Measurements from ENCODE around the gene UVSSA. TPM values are rescaled to one million over a fixed set of nuclear protein-coding genes. Genes with fewer than 3 reads are reported as not detected.
"Not testable (repeated sequence)": the region's sequence is repeated elsewhere in the genome, so short reads cannot be mapped to it uniquely, and the experiment has no call there.

Gene UVSSA
- total RNA-seq, 1 donor from 2014 or later, result 28.3 TPM

- DNase-seq (peak; percentile 12), ATAC-seq (no peak)
- intact Hi-C loops (cut with DNase I), result no loop called here
- H3K4me3 ChIP-seq, result no peak overlapping the region
- H3K9me3 ChIP-seq, result no peaks in the 10 kb centered on the region
- H3K36me3 ChIP-seq, result peaks cover 43% of the 10 kb centered on the region
- H3K27me3 ChIP-seq, result no peaks in the 10 kb centered on the region
- H3K4me1 ChIP-seq, result peaks cover 7% of the 10 kb centered on the region
- H3K27ac ChIP-seq, result no peak overlapping the region
- TF ChIP-seq CTCF (IDR thresholded peaks at IDR 0.05), result no peak
These were observed 22.6 kb downstream of the UVSSA start for GRCh38 chr4:1369479-1370079.

GRCh38 chr4:1370321-1371124 is 23.5 kb downstream of the UVSSA start:
- DNase-seq (peak; percentile 51), ATAC-seq (no peak)
- TF ChIP-seq CTCF (IDR thresholded peaks at IDR 0.05), result no peak
- H3K4me1 ChIP-seq, result no peaks in the 10 kb centered on the region
- H3K4me3 ChIP-seq, result no peak overlapping the region
- no peaks in the 10 kb centered on the region for H3K9me3 ChIP-seq
- H3K27me3 ChIP-seq, result no peaks in the 10 kb centered on the region
- intact Hi-C loops (cut with DNase I), result no loop called here
- H3K36me3 ChIP-seq, result peaks cover 49% of the 10 kb centered on the region
- H3K27ac ChIP-seq, result no peak overlapping the region

- peak; percentile 31 for DNase-seq
- no peak overlapping the region for H3K27ac ChIP-seq
- TF ChIP-seq CTCF (IDR thresholded peaks at IDR 0.05), result no peak
These were observed 24.5 kb downstream of the UVSSA start for GRCh38 chr4:1371176-1372165.

GRCh38 chr4:1372576-1372975 is 25.6 kb downstream of the UVSSA start:
- peaks cover 42% of the 10 kb centered on the region for H3K36me3 ChIP-seq
- H3K27me3 ChIP-seq; H3K4me3 ChIP-seq; intact Hi-C loops (cut with DNase I); H3K9me3 ChIP-seq; ATAC-seq; H3K27ac ChIP-seq; H3K4me1 ChIP-seq: not testable (repeated sequence)
- DNase-seq, result peak; percentile 9

More at GRCh38 chr4:1371176-1372165, 24.5 kb downstream of the UVSSA start:
- intact Hi-C loops (cut with DNase I), result no loop called here
- Histone ChIP-seq H3K36me3 (peaks cover 49% of the 10 kb centered on the region), H3K27me3 (no peaks in the 10 kb centered on the region), H3K4me1 (no peaks in the 10 kb centered on the region), H3K9me3 (no peaks in the 10 kb centered on the region), H3K4me3 (no peak overlapping the region)
- no peak for ATAC-seq

- no peak for TF ChIP-seq CTCF (IDR thresholded peaks at IDR 0.05)
- H3K36me3 ChIP-seq, result peaks cover 42% of the 10 kb centered on the region
- no peak overlapping the region for H3K4me3 ChIP-seq
- no peaks in the 10 kb centered on the region for H3K4me1 ChIP-seq
- ATAC-seq (no peak), DNase-seq (peak; percentile 51)
- no peaks in the 10 kb centered on the region for H3K9me3 ChIP-seq
- H3K27me3 ChIP-seq, result no peaks in the 10 kb centered on the region
- intact Hi-C loops (cut with DNase I), result no loop called here
- H3K27ac ChIP-seq, result no peak overlapping the region
These were observed 27.1 kb downstream of the UVSSA start for GRCh38 chr4:1373892-1374705.

Measured in upper lobe of right lung (tissue), 1 donor.